ENCODE data around the gene AQP12B.

The AQP12B gene

GRCh38 chr2:240717681-240718581 is 35.2 kb upstream of the AQP12B start:
- no peak for FAIRE-seq
- DNase-seq (ENCODE audit: low spot score) = no peak

GRCh38 chr2:240717181-240717641 is 34.5 kb upstream of the AQP12B start:
- no peak for FAIRE-seq
- no peak for DNase-seq (ENCODE audit: low spot score)

GRCh38 chr2:240716130-240716798 is 33.6 kb upstream of the AQP12B start:
- FAIRE-seq = no peak
- no peak for DNase-seq (ENCODE audit: low spot score)

GRCh38 chr2:240714747-240715725 is 32.4 kb upstream of the AQP12B start:
- DNase-seq (ENCODE audit: low spot score) (no peak), FAIRE-seq (no peak)

- DNase-seq (ENCODE audit: low spot score) (no peak), FAIRE-seq (no peak)
Measured at GRCh38 chr2:240713928-240714746, 31.5 kb upstream of the AQP12B start.

- DNase-seq (ENCODE audit: low spot score) (no peak), FAIRE-seq (no peak)
Measured at GRCh38 chr2:240713071-240713927, 30.6 kb upstream of the AQP12B start.

- DNase-seq (ENCODE audit: low spot score) (no peak), FAIRE-seq (no peak)
Measured at GRCh38 chr2:240712121-240712520, 29.4 kb upstream of the AQP12B start.

- DNase-seq (ENCODE audit: low spot score) (no peak), FAIRE-seq (no peak)
Measured at GRCh38 chr2:240711701-240712100, 29.0 kb upstream of the AQP12B start.

GRCh38 chr2:240711296-240711695 is 28.6 kb upstream of the AQP12B start:
- FAIRE-seq (no peak), DNase-seq (ENCODE audit: low spot score) (no peak)

- FAIRE-seq (peak; percentile 46), DNase-seq (ENCODE audit: low spot score) (no peak)
Measured at GRCh38 chr2:240708457-240708856, 25.8 kb upstream of the AQP12B start.

GRCh38 chr2:240707821-240708220 is 25.1 kb upstream of the AQP12B start:
- FAIRE-seq (no peak), DNase-seq (ENCODE audit: low spot score) (no peak)

GRCh38 chr2:240707043-240707756 is 24.5 kb upstream of the AQP12B start:
- DNase-seq (ENCODE audit: low spot score) (no peak), FAIRE-seq (no peak)

GRCh38 chr2:240705204-240705791 is 22.6 kb upstream of the AQP12B start:
- DNase-seq (ENCODE audit: low spot score) = no peak
- no peak for FAIRE-seq

- no peak for FAIRE-seq
- DNase-seq (ENCODE audit: low spot score) = no peak
Measured at GRCh38 chr2:240704651-240705050, 22.0 kb upstream of the AQP12B start.

GRCh38 chr2:240703417-240704341 is 21.0 kb upstream of the AQP12B start:
- DNase-seq (ENCODE audit: low spot score) (no peak), FAIRE-seq (no peak)

GRCh38 chr2:240702640-240703011 is 19.9 kb upstream of the AQP12B start:
- FAIRE-seq = no peak
- no peak for DNase-seq (ENCODE audit: low spot score)
